ENCODE results near the gene IKBKE.

The IKBKE gene

DNA sequence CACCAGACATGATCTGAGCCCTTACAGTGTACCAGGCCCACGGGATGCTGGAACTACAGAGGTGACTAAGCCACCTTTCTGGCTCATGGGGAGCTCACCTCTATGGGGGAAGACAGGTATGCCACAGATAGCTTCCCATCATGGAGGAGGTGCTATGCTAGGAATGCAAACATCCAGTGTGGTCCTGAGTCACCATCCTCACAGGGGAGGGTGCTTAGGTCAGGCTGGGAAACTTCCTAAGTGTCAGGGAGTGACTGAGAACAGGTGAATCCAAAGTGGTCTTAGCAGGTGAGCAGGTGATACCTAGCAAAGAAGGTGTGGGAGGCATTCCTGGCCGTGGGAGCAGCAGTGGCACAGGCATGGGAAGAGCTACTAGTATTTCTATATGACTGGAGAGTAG is 28.4 kb downstream of the IKBKE start:
- no peak for DNase-seq

DNA sequence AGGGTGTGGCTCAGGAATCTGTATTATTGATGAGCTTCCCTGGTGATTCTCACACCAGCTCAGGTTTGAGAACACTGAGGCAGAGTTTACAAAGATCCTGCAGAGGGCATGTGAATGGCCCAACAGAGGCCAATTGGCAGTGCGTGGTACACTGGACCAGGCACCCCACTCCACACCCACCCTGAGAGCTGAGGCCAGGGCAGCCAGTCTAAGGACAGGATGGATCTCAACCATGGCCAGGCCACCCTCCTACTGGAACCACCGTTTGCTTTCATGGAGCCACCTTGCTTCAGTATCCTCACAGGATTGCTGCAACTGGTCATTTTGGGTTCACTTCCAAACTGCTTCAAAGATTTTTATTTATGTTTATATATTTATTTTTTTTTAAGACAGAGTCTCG is 29.8 kb downstream of the IKBKE start:
- DNase-seq = no peak

DNA sequence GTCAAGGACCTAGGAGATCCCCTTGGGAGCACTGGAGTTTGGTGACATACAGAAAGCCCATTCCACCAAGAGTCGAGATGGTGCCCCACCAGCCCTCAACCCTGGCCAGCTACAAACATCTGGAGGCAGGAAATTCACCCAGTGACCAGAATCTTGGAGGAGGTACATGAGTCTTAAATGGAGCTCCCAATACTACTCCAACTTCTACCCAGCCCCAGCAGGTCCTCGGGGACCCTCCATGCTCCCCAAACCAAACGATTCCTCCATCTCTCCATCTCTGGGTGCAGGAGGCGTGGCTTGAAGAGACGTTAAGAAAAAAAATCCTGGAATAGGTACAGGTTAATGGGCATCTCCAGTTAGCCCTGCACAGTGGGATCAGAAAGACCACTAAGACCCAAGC is 31.6 kb downstream of the IKBKE start:
- DNase-seq = no peak

DNA sequence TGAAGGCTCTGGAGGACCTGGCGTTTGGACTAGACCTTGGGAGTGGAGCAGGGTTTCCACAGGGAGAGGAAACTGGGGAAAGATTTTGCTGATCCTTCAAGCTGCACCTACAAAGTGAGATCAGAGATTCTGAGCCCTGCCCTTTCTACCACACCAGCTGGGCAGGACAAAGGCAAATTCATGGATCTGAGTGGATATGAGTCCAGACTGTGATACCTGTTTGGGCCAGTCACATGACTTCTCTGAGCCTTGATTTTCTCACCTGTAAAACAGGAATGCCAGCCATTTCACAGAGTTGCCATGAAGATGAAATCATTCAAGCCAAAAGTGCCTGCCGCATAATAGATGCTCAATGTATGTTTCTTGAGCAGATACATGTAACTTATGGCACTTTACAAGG is 32.1 kb downstream of the IKBKE start:
- DNase-seq = no peak

DNA sequence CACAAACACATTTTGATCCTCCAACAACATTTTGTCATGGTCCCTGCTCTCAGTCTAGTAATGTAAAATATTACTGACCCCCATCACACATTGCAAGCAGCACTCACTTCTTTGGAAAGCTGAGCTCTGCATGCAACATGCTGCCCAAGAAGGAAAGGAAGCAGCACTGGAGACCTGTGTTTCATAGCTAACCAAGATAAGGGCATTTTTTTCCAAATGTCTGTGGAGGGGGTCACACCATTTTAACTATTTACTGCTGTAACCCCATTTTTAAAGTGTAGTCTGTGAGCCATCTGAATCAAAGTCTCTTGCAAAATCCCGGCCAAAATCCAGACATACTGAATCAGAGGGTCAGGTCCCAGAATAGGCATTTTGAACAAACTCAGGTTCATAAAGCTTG is 32.5 kb downstream of the IKBKE start:
- no peak for DNase-seq

DNA sequence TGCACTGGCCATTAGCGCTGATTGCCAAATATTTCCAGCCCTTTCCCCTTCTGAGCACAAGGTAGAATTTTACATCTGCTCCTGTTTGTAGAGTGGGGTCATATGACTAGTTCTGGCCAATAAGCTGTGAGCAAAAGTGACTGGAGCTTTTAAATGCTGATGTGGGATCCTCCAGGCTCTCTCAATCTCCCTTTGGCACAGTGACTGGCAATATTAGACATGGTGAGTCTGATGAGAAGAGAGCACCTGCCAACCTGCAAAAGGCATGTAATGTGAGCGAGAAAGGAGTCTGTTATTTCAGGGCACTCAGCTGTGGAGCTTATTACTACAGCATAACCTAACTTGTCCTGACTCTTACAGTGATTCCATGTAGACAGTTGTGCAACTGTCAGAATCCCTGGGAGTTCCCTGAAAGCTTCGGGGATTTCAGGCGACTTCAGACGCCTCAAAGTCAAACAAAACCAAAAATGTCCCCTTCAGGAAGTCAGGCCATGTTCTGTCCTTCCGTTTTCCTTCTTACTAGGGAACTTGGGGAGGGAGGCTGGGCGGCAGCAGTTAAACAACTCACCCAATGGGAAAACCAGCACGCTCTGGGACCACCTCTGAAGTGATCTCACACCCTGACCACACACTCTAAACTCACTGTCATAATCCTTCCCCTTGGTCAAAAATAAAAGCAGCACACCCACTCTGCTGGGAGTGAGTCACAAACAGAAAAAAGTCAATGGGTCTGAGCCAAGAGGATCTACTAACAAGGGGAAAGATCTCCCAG is 33.5 kb downstream of the IKBKE start:
- peak; percentile 97 for DNase-seq

DNA sequence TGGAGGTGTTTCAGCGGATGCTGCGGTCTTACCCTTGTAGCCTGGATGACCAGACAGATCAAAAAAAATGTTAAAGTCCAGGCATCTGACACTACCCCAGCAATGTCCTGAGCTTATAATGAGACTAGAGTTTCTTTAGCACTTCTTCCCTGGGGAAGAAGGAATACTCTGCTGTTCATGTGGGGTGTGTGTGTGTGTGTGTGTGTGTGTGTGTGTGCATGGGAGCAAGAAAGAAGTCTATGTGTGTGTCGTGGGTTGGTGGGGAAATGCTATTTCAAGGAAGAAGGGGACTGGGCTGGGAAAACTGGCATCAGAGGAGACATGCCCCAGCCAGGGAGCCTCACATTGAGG is 34.1 kb downstream of the IKBKE start:
- DNase-seq = no peak

DNA sequence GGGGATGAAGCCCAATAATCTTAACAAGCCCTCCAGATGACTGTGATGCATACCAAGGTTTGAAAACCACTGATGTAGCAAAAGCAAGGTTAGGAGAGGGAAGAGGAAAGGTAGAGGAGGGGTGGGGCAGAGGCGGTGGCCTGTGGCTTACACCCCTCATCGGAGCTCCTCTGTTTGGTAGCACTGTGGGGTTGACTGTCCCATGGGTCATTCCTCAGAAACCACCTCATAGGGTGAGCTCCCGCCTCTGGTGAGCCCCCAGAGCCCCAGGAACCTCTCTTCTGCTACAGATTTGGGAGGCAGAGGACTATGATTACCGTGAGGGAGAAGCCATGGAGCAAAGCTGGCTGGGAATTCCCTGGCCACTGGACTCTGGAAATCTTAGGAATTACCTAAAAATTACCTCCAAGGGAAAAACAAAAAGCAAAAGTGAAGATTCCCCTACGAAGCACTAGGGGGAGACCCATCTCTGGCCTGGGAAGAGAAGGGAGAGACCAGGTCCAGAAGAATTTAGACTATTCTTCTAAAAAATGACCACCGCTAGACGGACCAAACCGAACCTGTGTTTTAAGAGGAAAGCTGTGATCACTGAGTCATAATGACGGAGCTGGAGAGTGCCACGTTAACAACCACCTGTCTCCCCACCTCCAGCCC is 35.6 kb downstream of the IKBKE start:
- DNase-seq = peak; percentile 30

DNA sequence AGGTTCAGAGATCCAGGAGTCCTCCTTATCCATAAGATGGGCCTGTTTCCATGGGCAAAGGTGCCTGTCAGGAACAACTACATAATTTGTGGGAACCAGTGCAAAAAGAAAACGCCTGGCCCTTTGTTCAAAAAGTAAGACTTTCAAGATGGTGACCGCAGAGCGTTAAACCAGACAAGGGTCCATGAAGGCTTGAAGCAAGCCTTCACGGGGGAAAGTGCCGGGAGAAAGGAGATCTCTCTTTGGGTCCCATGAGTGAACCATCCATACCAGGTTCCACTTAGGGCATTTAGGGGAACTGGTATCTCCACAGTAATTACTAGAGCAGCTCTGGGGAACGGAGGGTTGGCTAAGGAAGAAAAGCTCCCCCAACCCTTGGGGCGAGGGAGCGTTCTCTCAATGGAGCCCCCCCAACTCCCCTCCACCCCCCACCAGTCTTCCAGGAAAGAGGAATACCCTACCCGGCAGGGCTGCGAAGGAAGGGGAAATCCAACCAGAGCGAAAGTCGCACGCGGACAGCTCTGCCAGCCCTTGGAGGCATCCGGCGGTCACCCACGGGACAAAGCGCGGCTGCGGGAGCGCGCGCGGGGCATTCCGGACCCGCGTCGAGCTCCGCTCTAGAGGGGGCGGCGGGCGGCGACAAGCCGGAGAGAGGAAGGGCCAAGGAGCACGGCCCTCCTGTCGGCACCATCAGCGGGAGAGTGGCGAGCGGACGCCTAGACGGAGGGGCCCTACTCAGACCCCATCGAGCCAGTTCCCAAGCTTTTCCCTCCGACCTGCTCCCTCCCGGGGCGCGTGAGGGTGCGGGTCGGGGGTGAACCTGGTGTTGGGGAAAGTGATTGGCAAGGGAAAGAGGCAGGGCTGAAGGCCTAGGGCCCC is 36.4 kb downstream of the IKBKE start:
- DNase-seq = no peak

DNA sequence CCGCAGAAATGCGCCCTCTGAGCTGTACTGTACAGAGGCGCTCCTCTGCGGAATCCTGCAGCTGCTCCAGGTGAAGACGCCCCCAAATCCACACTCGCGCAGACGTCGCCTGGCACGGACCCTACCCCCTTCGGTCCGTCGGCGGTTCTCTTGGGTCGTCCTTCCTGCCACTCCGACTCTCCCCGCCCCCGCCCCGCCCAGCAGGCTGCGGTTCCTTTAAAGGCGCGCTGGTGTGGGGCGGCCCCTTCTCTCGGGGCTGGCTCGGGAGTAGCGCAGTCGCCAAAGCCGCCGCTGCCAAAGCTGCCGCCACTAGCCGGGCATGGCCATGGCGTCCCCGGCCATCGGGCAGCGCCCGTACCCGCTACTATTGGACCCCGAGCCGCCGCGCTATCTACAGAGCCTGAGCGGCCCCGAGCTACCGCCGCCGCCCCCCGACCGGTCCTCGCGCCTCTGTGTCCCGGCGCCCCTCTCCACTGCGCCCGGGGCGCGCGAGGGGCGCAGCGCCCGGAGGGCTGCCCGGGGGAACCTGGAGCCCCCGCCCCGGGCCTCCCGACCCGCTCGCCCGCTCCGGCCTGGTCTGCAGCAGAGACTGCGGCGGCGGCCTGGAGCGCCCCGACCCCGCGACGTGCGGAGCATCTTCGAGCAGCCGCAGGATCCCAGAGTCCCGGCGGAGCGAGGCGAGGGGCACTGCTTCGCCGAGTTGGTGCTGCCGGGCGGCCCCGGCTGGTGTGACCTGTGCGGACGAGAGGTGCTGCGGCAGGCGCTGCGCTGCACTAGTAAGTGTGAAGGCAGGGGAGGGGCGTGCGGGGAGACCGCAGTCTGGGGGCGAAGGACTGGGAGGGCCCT is 37.2 kb downstream of the IKBKE start, which contains the start of gene RASSF5:
Gene RASSF5 (plus strand): TSS at position 248 of the 846 bp plus-strand sequence. CDS start 72 bp downstream, at position 320.
- peak; percentile 67 for DNase-seq

DNA sequence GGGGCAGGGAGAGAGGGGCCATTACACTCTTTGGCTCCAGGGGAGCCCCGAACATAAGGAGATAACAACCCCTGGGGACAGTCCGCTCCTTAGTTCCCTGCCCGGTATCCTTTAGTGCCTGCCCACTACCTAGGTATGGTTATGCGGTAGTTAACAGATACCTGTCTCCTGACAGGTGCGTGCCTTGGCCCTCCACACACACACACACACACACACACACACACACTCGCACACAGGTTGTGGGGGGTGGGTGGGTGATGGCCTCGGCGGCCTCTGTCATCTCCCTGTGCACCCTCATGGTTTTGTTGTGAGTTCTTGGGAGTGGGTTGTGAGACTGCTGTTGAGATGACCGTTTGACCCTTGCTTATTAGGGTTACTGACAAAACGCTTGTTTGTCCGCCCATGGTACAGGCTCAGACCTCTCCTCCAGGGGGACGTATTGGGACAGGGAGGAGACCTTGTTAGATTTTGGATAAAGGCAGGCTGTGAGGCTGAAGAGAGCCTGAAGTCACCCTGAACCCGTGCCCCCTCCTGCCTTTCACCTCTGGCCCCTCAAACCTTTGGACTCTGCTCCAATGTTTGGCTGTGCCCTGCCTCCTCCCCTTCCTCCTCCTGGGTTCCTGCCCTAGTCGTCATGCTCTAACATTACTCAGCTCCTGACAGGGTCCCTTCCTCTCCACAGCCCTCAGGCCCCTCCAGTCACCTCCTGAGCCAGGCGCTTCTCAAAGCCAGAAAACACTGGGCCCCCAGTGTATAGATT is 38.0 kb downstream of the IKBKE start:
- DNase-seq = no peak

DNA sequence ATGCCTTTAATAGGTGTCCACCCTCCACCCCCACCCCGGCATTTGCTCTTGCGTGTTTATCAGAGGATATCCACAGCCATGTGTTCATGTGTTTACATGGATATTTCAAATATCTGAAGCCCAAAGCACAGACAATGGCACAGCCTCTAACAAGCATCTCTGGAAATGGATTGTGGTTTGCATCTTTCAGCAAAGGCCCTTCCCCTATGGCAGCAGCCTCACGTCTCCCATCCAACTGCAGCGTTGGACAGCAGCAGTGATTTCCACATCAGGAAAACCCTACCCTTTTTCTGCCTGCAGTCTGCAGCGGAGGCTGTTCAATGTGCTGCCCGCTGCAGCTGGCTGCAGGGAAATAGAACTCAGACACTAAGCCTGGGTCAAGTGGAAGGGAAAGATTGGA is 38.7 kb downstream of the IKBKE start:
- DNase-seq = peak; percentile 45

DNA sequence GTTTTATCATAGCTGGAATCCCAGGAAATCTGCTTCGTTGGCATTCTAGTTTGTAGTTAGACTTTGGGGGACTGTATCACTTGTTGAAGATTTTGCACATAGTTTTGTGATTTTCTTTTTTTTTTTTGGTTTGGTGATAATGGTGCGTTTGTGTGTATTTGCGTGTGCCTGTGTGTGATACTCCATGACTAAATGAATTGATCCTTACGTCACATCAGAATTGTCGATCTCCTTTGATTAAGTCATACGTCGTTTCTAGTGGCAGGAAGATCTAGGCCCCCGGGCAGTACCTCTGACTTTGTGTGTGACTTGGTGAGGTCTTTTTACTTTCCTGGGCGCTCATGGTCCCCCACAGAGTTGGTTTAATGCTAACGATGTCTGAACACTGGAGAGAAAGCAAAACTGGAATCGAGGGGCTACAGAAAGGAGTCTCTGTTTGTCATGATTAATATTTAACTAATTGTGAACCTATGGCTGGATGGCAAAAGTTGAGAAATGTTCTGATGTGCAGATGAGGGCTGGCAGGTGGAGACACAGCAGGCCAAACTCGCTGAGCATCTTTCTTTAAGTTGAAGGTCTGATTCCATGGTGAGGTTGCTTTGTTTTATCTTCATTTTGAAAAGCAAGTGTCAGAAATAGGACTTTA is 39.5 kb downstream of the IKBKE start:
- DNase-seq = no peak

DNA sequence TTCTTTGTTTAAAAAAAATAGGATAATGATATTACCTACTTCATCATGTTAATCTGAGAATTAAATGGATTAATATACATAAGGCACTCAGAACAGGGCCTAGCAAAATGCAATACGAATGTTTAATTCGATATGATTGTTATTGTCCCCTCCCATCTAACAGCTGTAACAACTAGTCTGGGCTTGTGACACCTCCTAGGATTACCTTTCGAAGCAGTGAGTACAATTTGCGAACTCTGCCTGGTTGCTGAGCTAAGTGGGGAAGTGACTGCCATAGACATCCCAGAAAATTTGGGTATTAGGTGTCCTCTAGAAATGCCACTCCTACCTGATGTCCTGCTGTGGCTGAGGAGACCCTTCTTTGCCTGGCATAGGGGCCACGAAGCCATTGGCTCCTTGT is 40.1 kb downstream of the IKBKE start:
- no peak for DNase-seq

DNA sequence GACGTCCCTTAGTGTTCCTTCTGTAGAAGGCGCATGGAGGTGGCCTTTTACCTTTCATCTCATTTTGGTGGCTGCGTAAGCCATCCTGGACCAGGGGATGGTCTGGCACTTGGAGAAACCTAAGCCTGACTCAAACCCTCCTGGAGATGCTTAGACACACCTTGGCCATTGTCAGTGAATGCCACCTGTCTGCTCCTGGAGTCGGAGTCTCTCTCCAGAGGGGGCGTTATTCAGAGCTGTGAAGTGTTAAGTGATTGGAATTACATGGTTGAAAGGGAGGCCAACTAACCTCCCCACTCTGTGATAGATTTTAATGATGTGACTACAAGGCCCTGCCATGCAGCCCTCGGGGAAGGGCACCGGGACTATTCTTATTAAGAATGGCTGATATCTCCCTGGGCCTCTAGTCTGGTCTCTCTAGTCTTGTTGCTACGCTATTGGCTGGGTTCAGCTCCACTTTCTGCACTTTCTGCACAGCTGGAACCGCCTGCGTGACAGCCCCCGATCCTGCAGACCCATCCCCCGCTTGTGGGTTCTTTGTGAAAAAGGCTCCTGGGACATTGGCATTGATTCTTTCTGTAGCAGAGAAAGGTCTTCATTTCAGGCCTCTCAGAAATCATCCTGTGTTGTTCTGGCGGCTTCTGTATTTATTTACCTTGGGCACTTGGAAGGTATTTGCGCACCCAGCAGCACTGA is 41.2 kb downstream of the IKBKE start:
- DNase-seq = no peak

DNA sequence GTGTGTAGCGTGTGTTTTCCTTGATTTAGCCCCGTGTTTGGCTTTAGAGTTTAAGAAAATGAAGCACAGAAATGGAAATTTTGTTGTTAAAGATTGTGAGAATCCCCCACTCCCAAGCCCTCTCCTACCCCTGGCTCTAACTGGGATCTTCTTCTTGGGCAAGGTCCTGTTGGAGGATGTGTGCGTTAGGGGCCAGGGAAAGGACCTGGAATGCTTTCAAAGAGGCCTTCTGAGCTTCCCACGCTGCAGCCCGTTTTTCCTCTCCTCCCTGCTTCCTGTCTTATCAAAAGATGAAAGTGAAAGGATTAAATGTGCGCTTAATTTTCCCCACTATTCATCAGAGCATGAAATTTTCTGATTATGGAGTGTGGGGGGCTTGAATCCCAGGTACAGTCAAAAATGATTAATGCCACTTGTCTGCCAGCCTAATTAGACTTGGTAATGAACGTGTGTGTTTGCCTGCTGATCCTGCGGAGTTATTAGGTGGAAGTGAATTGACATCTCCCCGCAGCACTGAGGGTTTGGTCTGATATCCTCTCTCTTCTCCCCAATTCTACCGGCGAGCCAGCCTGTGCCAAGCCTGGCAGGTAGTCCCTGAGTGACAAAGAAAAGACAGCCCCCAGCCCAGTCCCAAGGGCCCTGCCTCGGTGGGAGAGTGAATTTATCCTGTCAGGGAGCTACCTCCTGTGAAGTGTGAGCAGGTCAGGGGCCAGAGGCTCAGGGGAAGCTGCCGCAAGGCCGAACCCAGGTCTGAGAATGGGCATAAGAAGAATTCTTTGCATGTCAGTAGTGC is 42.0 kb downstream of the IKBKE start:
- DNase-seq = no peak

DNA sequence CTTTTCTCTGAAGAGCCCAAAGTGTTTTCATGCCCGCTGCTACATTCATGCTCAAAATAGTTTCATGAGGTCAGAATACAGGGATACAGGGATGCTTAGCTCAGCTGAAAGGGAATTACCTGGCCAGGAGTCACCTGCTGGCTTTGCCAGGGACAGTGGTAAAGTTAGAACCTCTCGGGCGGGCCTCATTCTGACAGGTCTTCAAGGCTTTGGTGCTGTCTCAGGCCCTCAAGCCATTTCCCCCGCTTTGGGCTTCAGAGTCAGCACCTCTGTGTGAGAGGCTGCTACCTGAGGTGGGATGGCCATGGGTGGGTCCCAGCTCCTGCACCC is 42.5 kb downstream of the IKBKE start:
- no peak for DNase-seq

DNA sequence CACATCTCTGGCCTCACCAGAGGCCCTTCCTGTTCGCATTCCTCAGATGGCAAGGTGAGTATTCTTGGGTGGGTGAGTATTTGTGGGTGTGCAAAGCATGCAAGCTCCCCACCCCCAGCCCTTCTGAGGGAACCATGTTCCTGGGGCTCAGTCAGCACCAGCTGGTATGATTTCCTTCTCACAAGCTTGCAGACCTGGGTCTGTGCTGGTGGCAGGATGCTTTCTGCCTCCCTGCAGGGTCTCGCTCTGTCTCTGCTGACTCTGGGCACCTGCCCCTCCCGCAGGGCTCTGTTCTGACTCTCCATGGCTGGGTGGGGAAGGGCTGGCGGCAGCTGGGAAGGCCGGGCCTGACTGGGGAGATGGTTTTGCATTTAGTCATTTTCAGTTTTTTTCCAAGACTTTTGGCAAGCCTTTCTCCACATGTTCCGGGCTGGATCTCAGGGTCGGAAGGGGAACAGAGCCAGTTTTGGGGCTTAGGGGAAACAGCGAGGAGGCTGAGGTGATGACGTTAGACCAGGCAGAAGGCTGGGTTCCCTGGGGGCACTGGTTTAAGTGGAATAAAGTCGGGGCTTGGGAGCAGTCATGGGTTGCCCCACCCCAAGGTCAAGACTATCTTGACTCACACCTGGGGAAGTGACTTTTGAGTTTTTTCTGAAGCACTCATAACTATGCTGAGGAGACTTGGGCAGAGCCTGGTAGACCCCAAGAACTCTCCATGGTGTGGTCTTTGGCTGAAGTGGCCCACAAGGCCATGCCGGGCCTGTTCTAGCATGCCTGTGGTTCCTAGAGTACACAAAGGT is 43.2 kb downstream of the IKBKE start:
- peak; percentile 89 for DNase-seq

DNA sequence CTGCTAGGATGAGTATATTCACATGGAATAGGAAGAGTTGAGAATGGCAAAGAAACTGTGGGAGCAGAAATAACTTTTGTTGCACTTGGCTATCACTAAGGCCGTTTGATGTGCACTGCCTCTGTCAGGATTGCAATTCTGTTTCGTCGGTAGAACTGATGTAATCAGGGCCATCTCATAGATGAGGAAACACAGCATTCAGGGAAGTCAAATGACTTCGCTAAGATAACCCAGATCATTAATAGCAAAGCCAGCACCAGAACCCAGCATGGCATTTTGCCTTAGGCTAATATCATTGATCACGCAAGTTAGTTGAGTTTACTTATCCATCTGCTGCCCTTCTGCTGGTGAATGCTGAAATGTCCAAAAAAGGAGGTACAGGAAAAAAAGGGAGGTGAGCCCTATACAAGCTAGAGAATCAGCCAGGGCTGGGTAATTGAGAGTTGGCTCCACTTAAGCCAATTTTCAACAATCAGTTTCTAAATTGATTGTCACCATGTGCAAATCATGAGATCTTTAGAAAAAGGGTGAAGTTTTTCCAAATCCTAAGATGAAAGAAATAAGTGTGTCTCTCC is 44.6 kb downstream of the IKBKE start:
- DNase-seq = no peak
